GM19351 (cell line): ENCODE results near the gene CTBP2.

Experiments used
- ATAC-seq: cut with Tn5 transposase; IDR thresholded peaks from one replicate; pipeline ENCODE4 v1.9.1; 2021; ENCODE audit warnings: mild to moderate bottlenecking, moderate library complexity; ENCODE audit not compliant: unreplicated experiment

Gene CTBP2

GRCh38 chr10:125014836-125015355 lies 145.5 kb downstream of the CTBP2 start:
- ATAC-seq = no peak

- ATAC-seq = no peak
These were observed 146.1 kb downstream of the CTBP2 start for GRCh38 chr10:125014086-125014830.

- no peak for ATAC-seq
These were observed 146.9 kb downstream of the CTBP2 start for GRCh38 chr10:125013529-125013872.

- no peak for ATAC-seq
These were observed 147.4 kb downstream of the CTBP2 start for GRCh38 chr10:125012851-125013528.

GRCh38 chr10:125011926-125012705 lies 148.2 kb downstream of the CTBP2 start:
- no peak for ATAC-seq

- no peak for ATAC-seq
These were observed 149.0 kb downstream of the CTBP2 start for GRCh38 chr10:125011171-125011925.

- ATAC-seq = no peak
These were observed 150.0 kb downstream of the CTBP2 start for GRCh38 chr10:125010362-125010761.

- no peak for ATAC-seq
These were observed 150.7 kb downstream of the CTBP2 start for GRCh38 chr10:125009661-125010161.

- ATAC-seq = no peak
These were observed 151.4 kb downstream of the CTBP2 start for GRCh38 chr10:125008689-125009638.

GRCh38 chr10:125007436-125007835 lies 152.9 kb downstream of the CTBP2 start:
- no peak for ATAC-seq

GRCh38 chr10:125006921-125007426 lies 153.4 kb downstream of the CTBP2 start:
- ATAC-seq = no peak

GRCh38 chr10:125006188-125006680 lies 154.1 kb downstream of the CTBP2 start:
- no peak for ATAC-seq

GRCh38 chr10:125005312-125006187 lies 154.8 kb downstream of the CTBP2 start:
- no peak for ATAC-seq

GRCh38 chr10:125004571-125005311 lies 155.6 kb downstream of the CTBP2 start:
- no peak for ATAC-seq

- no peak for ATAC-seq
These were observed 156.4 kb downstream of the CTBP2 start for GRCh38 chr10:125003901-125004467.

- no peak for ATAC-seq
These were observed 157.0 kb downstream of the CTBP2 start for GRCh38 chr10:125003146-125003900.
